ENCODE data around the gene FARP2. TPM values are rescaled to one million over a fixed set of nuclear protein-coding genes. Genes with fewer than 3 reads are reported as not detected.

Gene FARP2
- total RNA-seq, 1 donor = 41.3 TPM

- no peaks in the 10 kb centered on the region for H3K4me1 ChIP-seq (ENCODE audit: insufficient read depth, low read length)
- no peaks in the 10 kb centered on the region for H3K9me3 ChIP-seq (ENCODE audit: low read depth, low read length)
- H3K27ac ChIP-seq (ENCODE audit: low read depth, low read length) = no peak overlapping the region
- no peak overlapping the region for H3K4me3 ChIP-seq (ENCODE audit: insufficient read depth, low read length)
- no peak overlapping the region for H3K4me2 ChIP-seq (ENCODE audit: insufficient read depth, low read length)
- H3K79me2 ChIP-seq (ENCODE audit: insufficient read depth, low read length) = no peaks in the 10 kb centered on the region
- H3K36me3 ChIP-seq (ENCODE audit: insufficient read depth, low read length) = peaks cover 49% of the 10 kb centered on the region
- DNase-seq (ENCODE audit: insufficient read length, low spot score, missing footprints) = no peak
- TF ChIP-seq CTCF (IDR thresholded peaks at IDR 0.05; ENCODE audit: extremely low read depth, low read depth, low read length) = no peak
- no peaks in the 10 kb centered on the region for H3K27me3 ChIP-seq (ENCODE audit: insufficient read depth, low read length)
- H4K20me1 ChIP-seq (ENCODE audit: insufficient read depth, low read length) = no peaks in the 10 kb centered on the region
- no peak overlapping the region for H2AFZ ChIP-seq (ENCODE audit: low read length)
Observed at GRCh38 chr2:241432824-241433448, 76.9 kb downstream of the FARP2 start.

GRCh38 chr2:241437179-241437578, 81.1 kb downstream of the FARP2 start:
- Histone ChIP-seq H3K4me2 (ENCODE audit: insufficient read depth, low read length) (no peak overlapping the region), H3K79me2 (ENCODE audit: insufficient read depth, low read length) (no peaks in the 10 kb centered on the region), H3K36me3 (ENCODE audit: insufficient read depth, low read length) (peaks cover 66% of the 10 kb centered on the region), H3K4me3 (ENCODE audit: insufficient read depth, low read length) (no peak overlapping the region), H2AFZ (ENCODE audit: low read length) (no peak overlapping the region), H3K9me3 (ENCODE audit: low read depth, low read length) (no peaks in the 10 kb centered on the region), H3K27me3 (ENCODE audit: insufficient read depth, low read length) (no peaks in the 10 kb centered on the region), H3K27ac (ENCODE audit: low read depth, low read length) (no peak overlapping the region), H4K20me1 (ENCODE audit: insufficient read depth, low read length) (no peaks in the 10 kb centered on the region), H3K4me1 (ENCODE audit: insufficient read depth, low read length) (no peaks in the 10 kb centered on the region)
- no peak for DNase-seq (ENCODE audit: insufficient read length, low spot score, missing footprints)
- no peak for TF ChIP-seq CTCF (IDR thresholded peaks at IDR 0.05; ENCODE audit: extremely low read depth, low read depth, low read length)

GRCh38 chr2:241441492-241441891, 85.4 kb downstream of the FARP2 start:
- no peaks in the 10 kb centered on the region for H3K9me3 ChIP-seq (ENCODE audit: low read depth, low read length)
- no peaks in the 10 kb centered on the region for H3K4me1 ChIP-seq (ENCODE audit: insufficient read depth, low read length)
- H3K27ac ChIP-seq (ENCODE audit: low read depth, low read length) = no peak overlapping the region
- H3K4me3 ChIP-seq (ENCODE audit: insufficient read depth, low read length) = no peak overlapping the region
- H3K79me2 ChIP-seq (ENCODE audit: insufficient read depth, low read length) = no peaks in the 10 kb centered on the region
- TF ChIP-seq CTCF (IDR thresholded peaks at IDR 0.05; ENCODE audit: extremely low read depth, low read depth, low read length) = no peak
- H2AFZ ChIP-seq (ENCODE audit: low read length) = no peak overlapping the region
- H3K27me3 ChIP-seq (ENCODE audit: insufficient read depth, low read length) = no peaks in the 10 kb centered on the region
- H4K20me1 ChIP-seq (ENCODE audit: insufficient read depth, low read length) = no peaks in the 10 kb centered on the region
- H3K36me3 ChIP-seq (ENCODE audit: insufficient read depth, low read length) = peaks cover 56% of the 10 kb centered on the region
- no peak overlapping the region for H3K4me2 ChIP-seq (ENCODE audit: insufficient read depth, low read length)
- DNase-seq (ENCODE audit: insufficient read length, low spot score, missing footprints) = no peak

- DNase-seq (ENCODE audit: insufficient read length, low spot score, missing footprints) = no peak
Observed at GRCh38 chr2:241443486-241444223, 87.6 kb downstream of the FARP2 start.

More at GRCh38 chr2:241443486-241444223, 87.6 kb downstream of the FARP2 start:
- Histone ChIP-seq H3K79me2 (ENCODE audit: insufficient read depth, low read length) (no peaks in the 10 kb centered on the region), H3K4me1 (ENCODE audit: insufficient read depth, low read length) (no peaks in the 10 kb centered on the region), H3K36me3 (ENCODE audit: insufficient read depth, low read length) (peaks cover 45% of the 10 kb centered on the region), H3K4me3 (ENCODE audit: insufficient read depth, low read length) (no peak overlapping the region), H3K27me3 (ENCODE audit: insufficient read depth, low read length) (no peaks in the 10 kb centered on the region), H4K20me1 (ENCODE audit: insufficient read depth, low read length) (no peaks in the 10 kb centered on the region), H3K27ac (ENCODE audit: low read depth, low read length) (no peak overlapping the region), H3K4me2 (ENCODE audit: insufficient read depth, low read length) (no peak overlapping the region), H2AFZ (ENCODE audit: low read length) (no peak overlapping the region), H3K9me3 (ENCODE audit: low read depth, low read length) (no peaks in the 10 kb centered on the region)
- no peak for TF ChIP-seq CTCF (IDR thresholded peaks at IDR 0.05; ENCODE audit: extremely low read depth, low read depth, low read length)
